HL-60 (cell line): Measurements from ENCODE around the gene ZFYVE28.

Source experiments
- DNase-seq, 2 experiments: peaks; one replicate each; pipeline ENCODE4 v3.0.0-alpha.2; 2010 to 2020; ENCODE audit warnings: low read depth in 1 of 2, low spot score in 1 of 2
- H3K27ac ChIP-seq: fragments of 250-450 bp; sonication (Bioruptor Pico); replicated peaks from 2 replicates; pipeline ENCODE4 v1.5.1; 2020; ENCODE audit warnings: mild to moderate bottlenecking, moderate library complexity
- H3K27me3 ChIP-seq: fragments of 250-450 bp; sonication (Bioruptor Pico); 2 replicates; pipeline ENCODE4 v1.5.1; 2021; ENCODE audit warnings: mild to moderate bottlenecking, moderate library complexity; ENCODE audit not compliant: insufficient read depth, poor library complexity, severe bottlenecking
- H3K4me3 ChIP-seq: replicated peaks from 2 replicates; pipeline ENCODE4 v1.5.1; 2011; ENCODE audit warnings: mild to moderate bottlenecking, control low read depth, low read length; ENCODE audit not compliant: insufficient read depth
- CTCF ChIP-seq: IDR thresholded peaks from one replicate; pipeline ENCODE4 v1.5.1; 2011; ENCODE audit warnings: low read length, control low read depth, inconsistent platforms; ENCODE audit not compliant: insufficient read depth
- GABPA ChIP-seq: IDR thresholded peaks from 2 replicates; pipeline ENCODE4 v1.6.1; 2012; ENCODE audit warnings: low read depth
- POLR2AphosphoS5 ChIP-seq: IDR thresholded peaks from 2 replicates; pipeline ENCODE4 v1.6.1; 2012; ENCODE audit warnings: low read depth
- SPI1 ChIP-seq: IDR thresholded peaks from 2 replicates; pipeline ENCODE4 v1.6.1; 2012; ENCODE audit warnings: low read depth, mild to moderate bottlenecking, borderline replicate concordance
- TF ChIP-seq, protein P1 (sequence below): IDR thresholded peaks from 2 replicates; pipeline ENCODE4 v1.6.1; 2012; ENCODE audit warnings: low read depth; ENCODE audit not compliant: insufficient replicate concordance

ZFYVE28 gene

DNA sequence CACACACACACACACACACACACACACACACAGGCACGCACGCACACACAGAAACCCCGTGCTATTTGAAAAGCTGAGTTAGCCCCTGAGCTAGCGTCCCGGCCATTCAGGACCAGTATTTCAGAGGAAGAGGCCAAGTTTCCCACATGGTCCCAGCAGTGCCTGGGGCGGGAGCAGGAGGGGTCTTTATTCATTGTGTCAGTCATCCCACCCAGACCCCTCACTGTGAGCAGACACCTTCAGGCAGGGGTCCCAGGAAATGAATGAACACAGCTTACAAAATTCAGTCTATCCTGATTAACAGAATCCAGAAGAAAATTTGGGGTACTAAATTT, 58.1 kb downstream of the ZFYVE28 start:
- no peaks in the 10 kb centered on the region for H3K27me3 ChIP-seq
- DNase-seq: no peak
- TF ChIP-seq, protein P1, sequence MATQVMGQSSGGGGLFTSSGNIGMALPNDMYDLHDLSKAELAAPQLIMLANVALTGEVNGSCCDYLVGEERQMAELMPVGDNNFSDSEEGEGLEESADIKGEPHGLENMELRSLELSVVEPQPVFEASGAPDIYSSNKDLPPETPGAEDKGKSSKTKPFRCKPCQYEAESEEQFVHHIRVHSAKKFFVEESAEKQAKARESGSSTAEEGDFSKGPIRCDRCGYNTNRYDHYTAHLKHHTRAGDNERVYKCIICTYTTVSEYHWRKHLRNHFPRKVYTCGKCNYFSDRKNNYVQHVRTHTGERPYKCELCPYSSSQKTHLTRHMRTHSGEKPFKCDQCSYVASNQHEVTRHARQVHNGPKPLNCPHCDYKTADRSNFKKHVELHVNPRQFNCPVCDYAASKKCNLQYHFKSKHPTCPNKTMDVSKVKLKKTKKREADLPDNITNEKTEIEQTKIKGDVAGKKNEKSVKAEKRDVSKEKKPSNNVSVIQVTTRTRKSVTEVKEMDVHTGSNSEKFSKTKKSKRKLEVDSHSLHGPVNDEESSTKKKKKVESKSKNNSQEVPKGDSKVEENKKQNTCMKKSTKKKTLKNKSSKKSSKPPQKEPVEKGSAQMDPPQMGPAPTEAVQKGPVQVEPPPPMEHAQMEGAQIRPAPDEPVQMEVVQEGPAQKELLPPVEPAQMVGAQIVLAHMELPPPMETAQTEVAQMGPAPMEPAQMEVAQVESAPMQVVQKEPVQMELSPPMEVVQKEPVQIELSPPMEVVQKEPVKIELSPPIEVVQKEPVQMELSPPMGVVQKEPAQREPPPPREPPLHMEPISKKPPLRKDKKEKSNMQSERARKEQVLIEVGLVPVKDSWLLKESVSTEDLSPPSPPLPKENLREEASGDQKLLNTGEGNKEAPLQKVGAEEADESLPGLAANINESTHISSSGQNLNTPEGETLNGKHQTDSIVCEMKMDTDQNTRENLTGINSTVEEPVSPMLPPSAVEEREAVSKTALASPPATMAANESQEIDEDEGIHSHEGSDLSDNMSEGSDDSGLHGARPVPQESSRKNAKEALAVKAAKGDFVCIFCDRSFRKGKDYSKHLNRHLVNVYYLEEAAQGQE: no peak
- TF ChIP-seq CTCF (no peak), GABPA (no peak), POLR2AphosphoS5 (no peak), SPI1 (no peak)
- H3K27ac ChIP-seq: no peak overlapping the region
- H3K4me3 ChIP-seq: no peak overlapping the region

- H3K27me3 ChIP-seq: no peaks in the 10 kb centered on the region
- H3K27ac ChIP-seq: no peak overlapping the region
- no peak overlapping the region for H3K4me3 ChIP-seq
- TF ChIP-seq SPI1: no peak
- no peak for DNase-seq
These were observed 58.7 kb downstream of the ZFYVE28 start for GRCh38 chr4:2359591-2360395.

GRCh38 chr4:2357821-2358745, 60.4 kb downstream of the ZFYVE28 start:
- H3K27ac ChIP-seq: no peak overlapping the region
- DNase-seq: no peak

More at GRCh38 chr4:2357821-2358745, 60.4 kb downstream of the ZFYVE28 start:
- no peaks in the 10 kb centered on the region for H3K27me3 ChIP-seq
- TF ChIP-seq SPI1: no peak
- TF ChIP-seq, protein P1: no peak
- no peak for TF ChIP-seq CTCF
- TF ChIP-seq GABPA: no peak
- no peak for TF ChIP-seq POLR2AphosphoS5
- H3K4me3 ChIP-seq: no peak overlapping the region
